B cell (primary cell): ENCODE measurements around the gene POLR1G. TPM values are rescaled to one million over a fixed set of nuclear protein-coding genes. Genes with fewer than 3 reads are reported as not detected.

Experiments
- ATAC-seq: fragments of 200-7000 bp; cut with Tn5 transposase; one replicate; pipeline ENCODE4 v1.10.0; 2021; ENCODE audit warnings: low read depth, mild to moderate bottlenecking, moderate number of reproducible peaks, moderate library complexity
- CTCF ChIA-PET: fragments of 350-600 bp; sonication (Branson Sonifier 250); formaldehyde crosslinking; loops from one replicate; lab custom pipeline; 2021; ENCODE audit warnings: antibody characterized with exemption, inconsistent platforms; lab: Charles Lee
- POLR2A ChIA-PET: fragments of 350-600 bp; sonication (Branson Sonifier 250); formaldehyde crosslinking; loops from one replicate; lab custom pipeline; 2021; ENCODE audit warnings: antibody characterized with exemption; lab: Charles Lee
- DNase-seq: peaks from one replicate; pipeline ENCODE4 v3.0.0; 2013
- H2AFZ ChIP-seq: 2 replicates; pipeline ENCODE4 v1.6.1; 2012; ENCODE audit warnings: mild to moderate bottlenecking, low read depth, low read length; ENCODE audit not compliant: insufficient read depth, poor library complexity, severe bottlenecking
- H3K27ac ChIP-seq, 2 donors: 1 replicate in 1 of 2; 2 replicates in 1 of 2; pipeline ENCODE4 v1.5.1; 2012 to 2013; ENCODE audit warnings: low read length in 2 of 2, mild to moderate bottlenecking in 2 of 2, moderate library complexity in 1 of 2
- H3K27me3 ChIP-seq, 4 experiments: fragments of 200-600 bp in 1 of 4; sonication (generic) in 1 of 4; replicated peaks in 1 of 4; 1 replicate in 2 of 4; 2 replicates in 2 of 4; pipeline versions ENCODE4 v1.6.1 to v1.7.0; 2013 to 2016; ENCODE audit warnings: low read length in 3 of 4, mild to moderate bottlenecking in 2 of 4, mixed read lengths in 1 of 4, moderate library complexity in 1 of 4; ENCODE audit not compliant: insufficient read depth in 4 of 4, control insufficient read depth in 3 of 4; ENCODE audit errors: control extremely low read depth in 1 of 4
- H3K36me3 ChIP-seq, 2 experiments: replicated peaks in 1 of 2; 1 replicate in 1 of 2; 2 replicates in 1 of 2; pipeline versions ENCODE4 v1.6.1 to v1.7.1; 2013; ENCODE audit warnings: low read length in 1 of 2; ENCODE audit not compliant: insufficient read depth in 2 of 2, control insufficient read depth in 1 of 2; ENCODE audit errors: control extremely low read depth in 1 of 2, extremely low read depth in 1 of 2
- H3K4me1 ChIP-seq, 2 donors: fragments of 200-600 bp in 1 of 2; sonication (generic) in 1 of 2; 1 replicate in 1 of 2; 2 replicates in 1 of 2; pipeline versions ENCODE4 v1.5.1 to v1.6.1; 2013 to 2017; ENCODE audit warnings: low read length in 2 of 2; ENCODE audit not compliant: control insufficient read depth in 2 of 2, insufficient read depth in 2 of 2
- H3K4me2 ChIP-seq: replicated peaks from 2 replicates; pipeline ENCODE3; 2012; ENCODE audit warnings: mild to moderate bottlenecking, low read depth, low read length; ENCODE audit not compliant: poor library complexity, severe bottlenecking
- H3K4me3 ChIP-seq, 5 experiments: fragments of 200-600 bp in 1 of 5; sonication (generic) in 1 of 5; 1 replicate in 3 of 5; 2 replicates in 2 of 5; pipeline versions ENCODE4 v1.5.1 to v1.7.0; 2011 to 2016; ENCODE audit warnings: low read length in 4 of 5, mild to moderate bottlenecking in 4 of 5, low read depth in 2 of 5, control low read depth in 1 of 5, moderate library complexity in 1 of 5; ENCODE audit not compliant: insufficient read depth in 1 of 5; ENCODE audit errors: control extremely low read depth in 1 of 5, extremely low read depth in 1 of 5
- H3K79me2 ChIP-seq: fragments of 200-600 bp; sonication (generic); one replicate; pipeline ENCODE4 v1.6.0; 2016; ENCODE audit warnings: low read length; ENCODE audit not compliant: control insufficient read depth, insufficient read depth
- H3K9ac ChIP-seq: fragments of 200-600 bp; sonication (generic); 2 replicates; pipeline ENCODE4 v1.6.1; 2017; ENCODE audit warnings: mild to moderate bottlenecking, low read length, moderate library complexity
- H3K9me3 ChIP-seq, 3 donors: one replicate each; pipeline versions ENCODE4 v1.6.1 to v1.7.1; 2013; ENCODE audit warnings: low read length in 2 of 3; ENCODE audit not compliant: control insufficient read depth in 2 of 3, insufficient read depth in 1 of 3; ENCODE audit errors: control extremely low read depth in 1 of 3
- H4K20me1 ChIP-seq: 2 replicates; pipeline ENCODE4 v1.6.0; 2012; ENCODE audit warnings: mild to moderate bottlenecking, low read length; ENCODE audit not compliant: insufficient read depth, control insufficient read depth, poor library complexity, severe bottlenecking
- H3K27ac Mint-ChIP-seq: one replicate; pipeline ENCODE4 v1.8.0; 2021; ENCODE audit warnings: mixed read lengths
- H3K27me3 Mint-ChIP-seq: one replicate; pipeline ENCODE4 v1.8.0; 2021; ENCODE audit warnings: mixed read lengths
- H3K4me1 Mint-ChIP-seq: one replicate; pipeline ENCODE4 v1.8.0; 2021; ENCODE audit warnings: mixed read lengths
- H3K4me3 Mint-ChIP-seq: one replicate; pipeline ENCODE4 v1.8.0; 2021; ENCODE audit warnings: mixed read lengths
- H3K9me3 Mint-ChIP-seq: one replicate; pipeline ENCODE4 v1.8.0; 2022; ENCODE audit warnings: mixed read lengths; ENCODE audit not compliant: insufficient read depth
- CTCF ChIP-seq: fragments of 200-600 bp; IDR thresholded peaks from one replicate; pipeline ENCODE4 v1.8.0; 2022; ENCODE audit warnings: antibody characterized with exemption, mild to moderate bottlenecking
- EZH2 ChIP-seq: IDR thresholded peaks from 2 replicates; pipeline ENCODE4 v1.6.1; 2012; ENCODE audit warnings: borderline replicate concordance, low read depth, mild to moderate bottlenecking, moderate library complexity, low read length; ENCODE audit not compliant: insufficient read depth, poor library complexity, severe bottlenecking
- WGBS: methylation state at CpG from one replicate; pipeline ENCODE4 v1.1.5; 2013; ENCODE audit warnings: missing lambda C conversion rate; ENCODE audit not compliant: insufficient coverage; 5-methylcytosine and 5-hydroxymethylcytosine counted together
- intact Hi-C: fragments of 100-400 bp; cut with micrococcal nuclease; formaldehyde crosslinking; loops from one replicate; pipeline ENCODE4 v1.10.0; 2022
- polyA plus RNA-seq: library from polyadenylated mRNA; depleted of rRNA; stranded (reverse); fragments of >200 nt; gene quantifications from 2 replicates; pipeline ENCODE4 v1.2.3, GENCODE V29; 2012
- total RNA-seq, 2 donors: library from RNA; stranded (reverse); fragments of 120-200 nt in 1 of 2; gene quantifications; 1 replicate in 1 of 2; 2 replicates in 1 of 2; pipeline versions ENCODE4 v1.2.3 to v1.2.4, GENCODE V29; 2013 to 2022

POLR1G gene
- total and polyA plus RNA-seq, 2 donors (not counting 1 experiment from before 2014, with no cell fraction given): 2.1 to 4.3 TPM

- peaks cover 34 to 43% of the 10 kb centered on the region in 2 donors for H3K4me1 ChIP-seq
- intact Hi-C loops: loop anchor here (1.0 to 10.0 kb wide), 14 partner anchors 14 to 589 kb away; partner anchors contain the start of genes CCDC61, ERCC1, ERCC2 and FBXO46
- Mint-ChIP-seq H3K27me3 (peaks cover 13% of the 10 kb centered on the region), H3K4me1 (peaks cover 46% of the 10 kb centered on the region), H3K4me3 (peak overlapping the region; percentile 93), H3K27ac (peak overlapping the region; percentile 92), H3K9me3 (no peaks in the 10 kb centered on the region)
- DNase-seq (peak; percentile 89), ATAC-seq (peak; percentile 66)
- H2AFZ ChIP-seq: peak overlapping the region; percentile 96
- H3K27ac ChIP-seq: peak overlapping the region; percentile 81 to 92
- peak overlapping the region; percentile 100 for H3K4me2 ChIP-seq
- H3K27me3 ChIP-seq: peaks cover 0 to 30% (median 17%) of the 10 kb centered on the region in 4 experiments
- TF ChIP-seq CTCF (no peak), EZH2 (no peak)
- H3K79me2 ChIP-seq: peaks cover 31% of the 10 kb centered on the region
- peak overlapping the region; percentile 72 to 97 (median 80) for H3K4me3 ChIP-seq
- peaks cover 28% of the 10 kb centered on the region for H4K20me1 ChIP-seq
- ChIA-PET CTCF (interaction anchor here (0.6 to 4.9 kb wide), 5 partner anchors 34 to 80 kb away, joined by 3 to 66 read pairs (median 8); no protein-coding TSS in a partner anchor), POLR2A (interaction anchor here (0.6 to 1.0 kb wide), 2 partner anchors 29 to 73 kb away, joined by 4 to 6 read pairs; no protein-coding TSS in a partner anchor)
- peaks cover 0 to 12% (median 0%) of the 10 kb centered on the region in 3 donors for H3K9me3 ChIP-seq
- 1% methylated on average over 42 of the region's 48 CpGs for WGBS
- H3K9ac ChIP-seq: peak overlapping the region; percentile 86
- H3K36me3 ChIP-seq: no peaks in the 10 kb centered on the region
Observed at GRCh38 chr19:45405435-45406225, 814 bp upstream of the POLR1G start.

GRCh38 chr19:45407091-45407375 is 589 bp downstream of the POLR1G start:
- H3K4me3 Mint-ChIP-seq: peak overlapping the region; percentile 93
- DNase-seq (no peak), ATAC-seq (no peak)
- intact Hi-C loops: loop anchor here (2.0 to 10.0 kb wide), 4 partner anchors 35 to 588 kb away; partner anchors contain the start of genes CCDC61, FBXO46 and RELB
- ChIA-PET CTCF (interaction anchor here (1.2 to 1.3 kb wide), 2 partner anchors 32 to 72 kb away, joined by 5 to 7 read pairs; no protein-coding TSS in a partner anchor), POLR2A (no interaction called here)
- Histone ChIP-seq H3K79me2 (peaks cover 31% of the 10 kb centered on the region), H2AFZ (peak overlapping the region; percentile 96), H3K4me3 (peak overlapping the region; percentile 72 to 97 (median 80)), H3K9me3 (peaks cover 0 to 12% (median 0%) of the 10 kb centered on the region in 3 donors), H3K4me1 (peaks cover 34 to 43% of the 10 kb centered on the region in 2 donors), H3K27ac (no peak overlapping the region), H3K9ac (peak overlapping the region; percentile 86), H3K36me3 (no peaks in the 10 kb centered on the region), H4K20me1 (peaks cover 27% of the 10 kb centered on the region), H3K27me3 (peaks cover 0 to 30% (median 17%) of the 10 kb centered on the region in 4 experiments), H3K4me2 (peak overlapping the region; percentile 100)
- no peaks in the 10 kb centered on the region for H3K9me3 Mint-ChIP-seq
- 0% methylated on average over 5 of the region's 10 CpGs for WGBS
- H3K27me3 Mint-ChIP-seq: peaks cover 13% of the 10 kb centered on the region
- H3K4me1 Mint-ChIP-seq: peaks cover 46% of the 10 kb centered on the region
- H3K27ac Mint-ChIP-seq: peak overlapping the region; percentile 37
- TF ChIP-seq EZH2 (no peak), CTCF (no peak)
